Esophagus squamous epithelium (tissue), 5 donors: ENCODE results near the gene KSR1. TPM values are rescaled to one million over a fixed set of nuclear protein-coding genes. Genes with fewer than 3 reads are reported as not detected.

Experiments used
- DNase-seq: peaks from one replicate; lab custom pipeline; 2025; lab: John Stamatoyannopoulos, UW
- H3K27ac ChIP-seq, 4 donors: fragments of 200-600 bp; sonication (generic); one replicate each; pipeline ENCODE4 v1.5.1; 2016 to 2019; ENCODE audit warnings: mild to moderate bottlenecking in 1 of 4
- H3K27me3 ChIP-seq, 4 donors: fragments of 200-600 bp; sonication (generic); 1 replicate in 3 of 4; 2 replicates in 1 of 4; pipeline versions ENCODE4 v1.5.1 to v1.6.0; 2017 to 2021; ENCODE audit warnings: antibody characterized with exemption in 1 of 4
- H3K36me3 ChIP-seq, 3 donors: fragments of 200-600 bp; sonication (generic); one replicate each; pipeline ENCODE4 v1.5.1; 2016 to 2019
- H3K4me1 ChIP-seq, 3 donors: fragments of 200-600 bp; sonication (generic); one replicate each; pipeline ENCODE4 v1.5.1; 2017 to 2019
- H3K4me3 ChIP-seq, 4 donors: fragments of 200-600 bp; sonication (generic); 1 replicate in 3 of 4; 2 replicates in 1 of 4; pipeline ENCODE4 v1.5.1; 2016 to 2019; ENCODE audit warnings: mild to moderate bottlenecking in 2 of 4, moderate library complexity in 1 of 4
- H3K9me3 ChIP-seq, 3 donors: fragments of 200-600 bp; sonication (generic); one replicate each; pipeline ENCODE4 v1.5.1; 2016 to 2019
- POLR2A ChIP-seq, 4 donors: fragments of 450-650 bp; IDR thresholded peaks; one replicate each; pipeline ENCODE4 v1.6.1; 2017; ENCODE audit warnings: antibody characterized with exemption in 4 of 4, mild to moderate bottlenecking in 4 of 4, moderate library complexity in 3 of 4
- WGBS, 2 donors: methylation state at CpG; one replicate each; pipeline ENCODE4 v1.1.5; 2018; 5-methylcytosine and 5-hydroxymethylcytosine counted together
- intact Hi-C: fragments of 100-400 bp; cut with DNase I; formaldehyde crosslinking; loops from one replicate; pipeline ENCODE4 v1.15.0; 2022
- total RNA-seq, 4 donors: library from RNA; depleted of rRNA; stranded (reverse); fragments of >200 nt; gene quantifications; one replicate each; pipeline ENCODE4 v1.1.0, GENCODE V29; 2016
- TF ChIP-seq, protein P1 (sequence below), 6 experiments: fragments of 450-650 bp in 4 of 6; fragments of 200-600 bp in 2 of 6; sonication (generic) in 2 of 6; IDR thresholded peaks; one replicate each; pipeline ENCODE4 v1.5.1; 2016 to 2019; ENCODE audit warnings: antibody characterized with exemption in 6 of 6, mild to moderate bottlenecking in 4 of 6, moderate library complexity in 4 of 6
- donor health status: DM: yes; HTN: yes; CAD: no.

The KSR1 gene
- total RNA-seq, 4 donors from 2014 or later, result 22.3 to 32.4 (median 31.0) TPM

DNA sequence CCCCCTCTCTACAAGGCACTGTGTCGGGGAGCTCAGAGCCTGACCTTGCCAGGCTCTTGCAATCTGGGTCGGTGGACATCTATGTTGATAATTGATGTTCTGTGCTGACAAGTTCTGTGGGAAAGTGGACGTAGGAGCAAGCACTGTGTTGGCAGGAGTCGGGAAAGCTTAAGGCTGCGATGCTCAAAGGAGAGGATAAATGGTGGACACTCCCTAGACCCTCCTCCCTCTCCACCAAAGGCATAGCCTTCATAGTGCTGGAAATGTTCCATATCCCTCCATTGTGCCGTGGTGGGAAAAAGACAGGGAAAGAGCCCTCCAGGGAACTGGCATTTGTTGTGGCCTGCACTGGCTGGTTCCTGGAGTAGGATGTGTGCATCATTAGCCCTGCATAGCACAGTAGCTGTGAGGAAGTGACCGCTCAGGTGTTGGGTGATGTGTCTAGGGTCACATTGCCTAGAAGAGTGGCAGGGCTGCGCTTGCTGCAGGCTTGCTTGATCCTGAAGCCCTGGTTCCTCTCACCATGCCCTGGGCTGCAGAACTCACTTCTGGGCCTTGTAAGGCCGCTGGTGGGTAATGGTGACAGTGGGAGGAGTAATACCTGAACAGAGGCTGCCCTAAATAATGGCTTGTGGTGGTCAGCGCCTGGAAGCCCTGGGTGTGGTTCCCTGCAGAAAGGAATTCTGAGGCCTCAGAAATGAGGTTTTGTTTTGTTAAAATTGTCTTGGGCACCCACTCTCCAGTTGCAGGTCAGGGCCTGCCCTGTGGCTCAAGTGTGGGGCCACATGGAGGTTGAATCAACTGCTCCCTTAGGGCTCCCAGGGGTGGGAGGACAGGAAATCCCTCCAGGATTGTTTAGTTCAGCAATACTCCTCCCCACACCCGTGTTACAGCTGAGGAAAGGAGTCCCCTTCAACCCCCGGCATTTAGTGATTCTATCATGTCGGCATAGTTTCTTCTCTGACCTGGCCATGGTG is 62.6 kb downstream of the KSR1 start:
- intact Hi-C loops, result loop anchor here (10.0 kb wide), 1 partner anchor 56 kb away; no protein-coding TSS in a partner anchor
- 41 to 47% methylated on average over 8 to 10 of the region's 13 CpGs for WGBS, 2 donors
- H3K4me1 ChIP-seq, result peaks cover 18 to 81% (median 24%) of the 10 kb centered on the region in 3 donors
- H3K36me3 ChIP-seq, result no peaks in the 10 kb centered on the region
- H3K9me3 ChIP-seq, result no peaks in the 10 kb centered on the region
- DNase-seq, result no peak
- H3K4me3 ChIP-seq, result no peak overlapping the region
- H3K27ac ChIP-seq, result no peak overlapping the region
- TF ChIP-seq, protein P1, sequence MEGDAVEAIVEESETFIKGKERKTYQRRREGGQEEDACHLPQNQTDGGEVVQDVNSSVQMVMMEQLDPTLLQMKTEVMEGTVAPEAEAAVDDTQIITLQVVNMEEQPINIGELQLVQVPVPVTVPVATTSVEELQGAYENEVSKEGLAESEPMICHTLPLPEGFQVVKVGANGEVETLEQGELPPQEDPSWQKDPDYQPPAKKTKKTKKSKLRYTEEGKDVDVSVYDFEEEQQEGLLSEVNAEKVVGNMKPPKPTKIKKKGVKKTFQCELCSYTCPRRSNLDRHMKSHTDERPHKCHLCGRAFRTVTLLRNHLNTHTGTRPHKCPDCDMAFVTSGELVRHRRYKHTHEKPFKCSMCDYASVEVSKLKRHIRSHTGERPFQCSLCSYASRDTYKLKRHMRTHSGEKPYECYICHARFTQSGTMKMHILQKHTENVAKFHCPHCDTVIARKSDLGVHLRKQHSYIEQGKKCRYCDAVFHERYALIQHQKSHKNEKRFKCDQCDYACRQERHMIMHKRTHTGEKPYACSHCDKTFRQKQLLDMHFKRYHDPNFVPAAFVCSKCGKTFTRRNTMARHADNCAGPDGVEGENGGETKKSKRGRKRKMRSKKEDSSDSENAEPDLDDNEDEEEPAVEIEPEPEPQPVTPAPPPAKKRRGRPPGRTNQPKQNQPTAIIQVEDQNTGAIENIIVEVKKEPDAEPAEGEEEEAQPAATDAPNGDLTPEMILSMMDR (IDR thresholded peaks at IDR 0.05), result no peak
- no peak for TF ChIP-seq POLR2A (IDR thresholded peaks at IDR 0.05)
- H3K27me3 ChIP-seq, result no peaks in the 10 kb centered on the region

DNA sequence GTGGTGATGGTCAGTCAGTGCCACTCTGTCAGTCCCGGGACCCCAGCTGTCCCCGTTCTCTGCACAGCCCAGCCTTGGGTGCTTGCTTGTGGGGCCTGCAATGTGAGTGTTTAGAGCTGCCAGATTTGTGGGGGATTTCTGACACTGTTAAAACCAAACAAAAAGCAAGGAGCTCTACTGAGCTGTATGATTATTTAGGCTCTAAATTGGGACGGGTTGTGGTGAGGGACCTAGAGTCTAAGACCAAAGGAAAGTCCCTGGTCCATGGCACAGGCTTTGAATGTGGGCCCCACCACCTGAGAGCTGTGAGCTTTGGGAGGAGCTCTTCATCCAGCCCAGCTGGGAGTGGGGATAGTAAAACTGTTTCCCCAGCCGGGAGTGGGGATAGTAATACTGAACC is 63.3 kb downstream of the KSR1 start:
- H3K36me3 ChIP-seq, result no peaks in the 10 kb centered on the region
- H3K27me3 ChIP-seq, result no peaks in the 10 kb centered on the region
- H3K4me3 ChIP-seq, result no peak overlapping the region
- DNase-seq, result no peak
- H3K27ac ChIP-seq, result no peak overlapping the region
- TF ChIP-seq, protein P1 (IDR thresholded peaks at IDR 0.05), result no peak
- no peak for TF ChIP-seq POLR2A (IDR thresholded peaks at IDR 0.05)
- H3K9me3 ChIP-seq, result no peaks in the 10 kb centered on the region
- H3K4me1 ChIP-seq, result peaks cover 18 to 86% (median 28%) of the 10 kb centered on the region in 3 donors
- 39 to 73% methylated on average over 2 to 3 of the region's 4 CpGs for WGBS, 2 donors
- intact Hi-C loops, result loop anchor here (10.0 kb wide), 1 partner anchor 55 kb away; no protein-coding TSS in a partner anchor

DNA sequence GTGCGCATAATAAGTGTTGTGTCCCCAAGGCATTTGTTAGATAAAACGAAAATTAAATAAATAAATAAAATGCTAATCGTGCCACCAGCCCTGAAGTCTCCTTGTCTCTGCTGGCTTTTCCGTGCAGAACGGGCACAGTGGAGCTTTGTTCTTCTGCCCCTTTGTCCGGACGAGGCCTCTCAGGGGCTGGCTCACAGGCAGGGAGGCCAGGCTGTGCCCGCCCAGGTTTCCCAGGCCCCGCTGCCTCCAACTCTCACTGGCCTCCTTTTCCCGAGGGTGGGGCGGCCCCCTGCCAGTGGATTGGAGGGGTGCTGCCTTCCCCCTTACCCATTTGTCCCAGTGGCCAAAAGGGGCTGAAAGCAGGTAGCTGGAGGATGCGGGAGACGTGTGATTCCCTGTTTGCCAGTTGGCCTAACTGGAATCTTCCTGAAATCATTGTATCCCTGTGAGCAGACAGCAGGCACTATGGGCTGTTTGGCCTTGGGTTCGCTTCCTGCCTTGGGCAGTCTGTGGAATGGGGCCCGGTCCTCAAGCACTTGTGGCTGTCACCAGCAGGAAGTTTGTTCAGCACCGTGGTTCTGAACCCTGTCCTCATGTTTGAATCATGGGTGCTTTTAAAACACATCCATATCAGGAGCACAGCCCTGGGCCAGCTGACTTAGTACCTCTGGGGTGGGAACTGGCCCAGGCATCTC is 64.4 kb downstream of the KSR1 start:
- DNase-seq, result no peak
- intact Hi-C loops, result no loop called here
- H3K4me3 ChIP-seq, result no peak overlapping the region
- H3K4me1 ChIP-seq, result peaks cover 27 to 86% (median 28%) of the 10 kb centered on the region in 3 donors
- TF ChIP-seq POLR2A (IDR thresholded peaks at IDR 0.05), result no peak
- TF ChIP-seq, protein P1 (IDR thresholded peaks at IDR 0.05), result no peak
- 76 to 82% methylated on average over 10 to 13 of the region's 16 CpGs for WGBS, 2 donors
- H3K36me3 ChIP-seq, result no peaks in the 10 kb centered on the region
- no peaks in the 10 kb centered on the region for H3K27me3 ChIP-seq
- no peak overlapping the region for H3K27ac ChIP-seq
- H3K9me3 ChIP-seq, result no peaks in the 10 kb centered on the region

DNA sequence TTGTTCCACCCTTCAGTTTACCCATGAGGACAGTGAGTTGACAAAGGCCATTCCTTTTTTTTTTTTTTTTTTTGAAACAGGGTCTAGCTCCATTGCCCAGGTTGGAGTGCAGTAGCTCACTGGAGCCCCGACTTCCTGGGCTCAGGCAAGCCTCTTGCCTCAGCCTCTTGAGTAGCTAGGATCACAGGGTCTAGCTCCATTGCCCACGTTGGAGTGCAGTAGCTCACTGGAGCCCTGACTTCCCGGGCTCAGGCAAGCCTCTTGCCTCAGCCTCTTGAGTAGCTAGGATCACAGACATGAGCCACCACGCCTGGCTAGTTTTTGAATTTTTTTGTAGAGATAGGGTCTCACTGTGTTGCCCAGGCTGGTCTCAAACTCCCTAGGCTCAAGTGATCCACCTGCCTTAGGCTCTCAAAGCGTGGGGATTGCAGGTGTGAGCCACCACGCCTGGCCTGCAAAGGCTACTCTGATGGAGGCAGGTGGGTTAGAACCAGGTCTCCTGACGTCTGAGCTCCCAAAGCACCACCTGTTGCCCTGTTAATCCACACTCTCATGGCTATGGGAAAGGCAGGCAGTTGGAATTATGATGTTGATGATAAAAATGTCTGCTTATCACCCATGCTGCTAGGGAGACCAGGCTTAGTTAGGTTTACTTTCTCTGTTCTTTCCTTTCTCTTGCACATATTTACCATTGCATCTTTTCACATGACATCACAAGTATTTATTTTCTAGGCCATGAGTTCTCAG is 65.2 kb downstream of the KSR1 start:
- intact Hi-C loops, result no loop called here
- H3K36me3 ChIP-seq, result no peaks in the 10 kb centered on the region
- H3K27me3 ChIP-seq, result no peaks in the 10 kb centered on the region
- no peak overlapping the region for H3K27ac ChIP-seq
- no peak for DNase-seq
- TF ChIP-seq, protein P1 (IDR thresholded peaks at IDR 0.05), result no peak
- no peak for TF ChIP-seq POLR2A (IDR thresholded peaks at IDR 0.05)
- no peak overlapping the region for H3K4me3 ChIP-seq
- WGBS, 2 donors, result 89 to 90% methylated on average over 4 to 6 of the region's 7 CpGs
- H3K9me3 ChIP-seq, result no peaks in the 10 kb centered on the region
- peaks cover 27 to 87% (median 28%) of the 10 kb centered on the region in 3 donors for H3K4me1 ChIP-seq
